CD4-positive, alpha-beta T cell treated with Interleukin-10 for 1 hour (primary cell): Measurements from ENCODE around the gene KIF1A.
"Not testable (repeated sequence)": the region's sequence is repeated elsewhere in the genome, so short reads cannot be mapped to it uniquely, and the experiment has no call there.

Experiments
- DNase-seq: peaks from one replicate; pipeline ENCODE4 v3.0.0-alpha.2; 2020

Gene KIF1A

DNA sequence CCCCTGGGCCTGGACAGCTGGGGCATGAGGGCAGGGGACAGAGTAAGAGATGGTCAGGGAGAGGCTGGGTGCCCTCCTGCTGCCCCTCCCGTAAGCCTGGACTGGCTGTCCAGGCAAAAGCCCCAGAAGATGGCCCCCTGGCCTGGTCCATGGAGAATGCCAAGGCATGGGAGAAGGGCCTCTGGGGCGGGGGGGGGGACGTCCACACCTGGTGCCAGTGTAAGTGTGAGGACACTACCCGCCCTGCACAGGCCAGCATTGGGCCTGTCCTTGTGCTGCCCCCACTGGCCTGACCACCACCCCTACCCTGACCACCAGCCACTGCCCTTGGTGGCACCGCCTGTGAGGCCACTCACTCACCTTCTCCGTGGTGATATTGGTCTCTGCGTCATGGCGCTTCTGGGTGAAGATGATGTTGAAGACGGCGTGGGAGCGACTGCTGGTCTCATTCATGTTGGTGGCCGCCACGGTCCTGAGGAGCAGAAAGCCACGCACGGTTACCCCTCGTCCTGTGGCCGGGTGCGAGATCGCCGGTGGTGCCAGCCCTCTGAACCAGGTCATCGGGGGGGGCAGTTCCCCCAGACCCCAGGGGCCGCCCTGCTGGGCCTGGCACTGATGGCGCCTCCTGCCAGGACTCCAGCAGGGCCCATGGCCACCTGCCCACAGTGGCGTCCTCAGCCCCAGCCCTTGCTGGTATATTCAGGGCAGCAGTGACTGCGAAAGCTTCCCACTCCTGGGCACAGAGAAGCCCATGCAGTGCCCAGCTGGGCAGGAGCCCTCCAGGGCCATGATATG is 35.2 kb downstream of the KIF1A start:
- no peak for DNase-seq

DNA sequence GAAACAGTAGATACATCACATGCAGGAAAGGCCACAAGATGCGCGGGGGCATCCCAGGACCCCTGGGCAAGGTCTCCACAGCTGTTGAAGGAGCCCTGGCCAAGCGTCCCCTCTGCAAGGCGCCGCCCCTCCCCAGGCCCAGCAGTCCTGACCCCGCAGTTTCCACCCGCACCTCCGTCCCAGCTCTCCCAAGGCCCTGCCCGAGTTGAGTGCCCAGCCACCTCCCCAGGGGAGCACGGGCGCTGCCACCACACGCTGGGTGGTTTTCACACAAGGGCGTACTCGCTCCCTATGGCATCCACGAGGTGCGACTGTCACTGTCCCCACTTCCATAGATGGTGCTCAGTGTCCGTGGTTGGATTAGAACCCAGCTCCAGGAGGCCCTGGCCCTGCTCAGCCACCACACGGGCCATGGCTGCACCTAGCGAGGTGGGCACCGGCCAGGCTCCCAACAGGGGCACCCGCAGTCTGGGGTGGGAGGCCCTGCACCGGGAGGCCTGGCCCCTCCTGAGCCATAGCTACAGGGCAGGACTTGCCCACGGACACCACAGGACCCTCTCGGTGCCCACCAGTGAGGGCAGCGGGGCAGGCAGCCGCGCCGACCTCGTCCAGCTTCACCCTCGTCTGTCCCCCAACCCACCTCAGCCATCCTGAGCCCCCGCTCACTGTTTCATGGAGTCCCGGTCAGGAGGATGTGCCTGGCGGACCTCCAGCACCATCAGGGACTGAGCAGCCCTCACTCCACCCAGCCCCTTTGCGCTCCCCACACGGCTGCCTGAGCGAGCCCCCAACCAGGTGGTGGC is 36.0 kb downstream of the KIF1A start:
- DNase-seq, result no peak

DNA sequence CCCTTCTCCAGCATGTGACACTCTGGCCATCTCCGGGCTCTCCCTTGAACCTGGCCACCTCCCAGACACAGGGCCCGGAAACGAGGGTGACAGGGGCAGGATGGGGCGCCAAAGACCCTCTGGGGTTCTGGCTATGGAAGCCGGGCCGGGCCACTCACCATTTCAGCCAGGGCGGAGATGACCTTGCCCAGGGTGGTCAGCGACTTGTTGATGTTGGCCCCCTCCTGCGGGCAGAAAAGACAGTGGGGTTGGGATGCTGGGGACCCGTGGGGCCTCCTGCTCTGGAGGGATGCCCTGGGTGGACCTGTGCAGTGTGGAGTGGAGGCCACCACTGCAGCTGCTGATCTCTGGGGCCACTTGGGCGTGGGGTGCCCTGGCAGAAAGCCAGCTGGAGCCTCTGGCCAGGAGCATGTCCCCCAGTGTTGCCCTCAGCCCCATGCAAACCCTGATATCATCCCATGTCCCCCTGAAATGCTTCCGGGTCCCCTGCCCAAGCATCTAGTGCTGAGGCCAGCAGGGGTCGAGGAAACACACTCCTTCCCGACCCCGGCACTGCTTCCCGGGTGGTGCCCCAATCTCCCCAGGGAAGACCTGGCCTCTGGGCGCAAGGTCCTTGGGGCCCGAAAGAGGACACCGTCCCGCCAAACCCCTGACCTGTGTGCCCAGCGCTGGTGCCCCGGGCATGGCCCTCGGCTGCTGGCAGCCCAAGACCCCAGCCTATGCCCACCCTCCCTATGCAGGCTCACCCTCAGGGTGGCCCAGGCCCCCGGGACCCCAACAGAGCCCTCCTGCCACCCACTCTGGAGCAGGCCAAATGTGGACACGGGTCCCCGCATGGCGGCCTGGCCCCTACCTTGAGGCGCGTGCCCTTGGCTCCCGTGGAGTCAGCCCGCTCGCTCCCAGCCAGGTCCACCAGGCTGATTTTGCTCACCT is 36.9 kb downstream of the KIF1A start:
- DNase-seq, result no peak

DNA sequence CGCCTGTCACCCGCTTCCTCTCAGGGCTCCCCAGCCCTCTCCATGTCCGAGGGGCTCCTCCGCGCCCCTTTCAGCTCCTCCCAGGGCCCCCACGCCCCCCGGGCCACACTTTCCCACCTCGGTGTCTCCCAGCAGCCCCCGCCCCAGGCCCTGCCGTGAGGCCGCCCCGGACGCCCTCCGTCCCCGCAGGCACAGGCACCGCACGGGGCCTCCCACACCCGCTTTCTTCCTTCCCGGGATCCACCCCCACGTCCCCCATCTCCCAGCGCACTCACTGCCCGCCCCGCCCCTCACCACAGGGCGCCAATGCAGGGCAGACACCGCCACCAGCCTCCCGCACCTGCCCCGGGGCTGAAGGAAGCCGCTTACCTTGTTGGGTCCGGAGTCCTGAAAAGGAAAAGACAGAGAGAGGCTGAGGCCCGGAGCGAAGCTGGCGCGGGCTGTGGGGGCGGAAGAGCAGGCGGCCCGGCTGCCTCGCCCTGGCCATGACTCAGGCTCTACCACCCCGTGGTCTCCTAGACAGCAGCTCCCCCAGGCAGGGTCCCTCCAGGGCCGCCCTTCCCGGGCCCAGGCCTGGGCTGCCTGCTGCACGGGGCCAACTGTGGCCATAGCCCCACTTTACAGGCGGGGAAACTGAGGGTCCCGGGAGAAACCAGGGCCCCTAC is 37.7 kb downstream of the KIF1A start:
- no peak for DNase-seq

DNA sequence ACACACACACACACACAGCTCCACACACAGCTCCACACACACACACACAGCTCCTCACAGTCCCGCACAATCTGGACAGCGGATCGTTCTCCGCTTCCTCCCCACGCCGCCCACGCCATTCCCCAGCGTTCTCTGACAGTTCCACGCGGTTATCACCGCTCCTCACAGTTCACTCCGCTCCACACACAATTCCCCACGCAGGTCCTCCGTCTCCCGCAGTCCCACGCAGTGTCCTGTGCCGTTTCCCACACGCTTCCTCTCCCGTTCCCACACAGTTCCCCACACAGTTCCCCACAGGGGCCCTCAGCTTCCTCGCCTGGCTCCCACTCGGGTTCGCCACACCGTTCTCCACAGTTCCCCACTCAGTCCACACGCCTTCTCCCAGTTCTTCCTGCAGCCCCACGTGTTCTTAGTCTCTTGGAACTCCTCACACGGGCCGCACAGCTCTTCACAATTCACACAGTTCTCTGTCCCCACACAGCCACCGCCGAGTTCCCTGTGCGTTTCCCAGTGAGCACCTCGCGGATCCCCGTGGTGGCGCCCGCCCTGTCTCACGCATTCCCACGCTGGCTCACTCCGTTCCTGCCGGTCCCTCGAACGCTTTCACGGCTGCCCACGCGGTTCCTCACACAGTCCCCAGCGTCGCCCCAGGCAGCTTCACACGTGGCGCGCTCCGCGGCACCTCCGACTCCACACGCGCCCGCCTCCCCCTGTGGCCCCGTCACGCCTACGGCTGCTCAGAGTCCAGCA is 38.4 kb downstream of the KIF1A start:
- DNase-seq, result no peak

DNA sequence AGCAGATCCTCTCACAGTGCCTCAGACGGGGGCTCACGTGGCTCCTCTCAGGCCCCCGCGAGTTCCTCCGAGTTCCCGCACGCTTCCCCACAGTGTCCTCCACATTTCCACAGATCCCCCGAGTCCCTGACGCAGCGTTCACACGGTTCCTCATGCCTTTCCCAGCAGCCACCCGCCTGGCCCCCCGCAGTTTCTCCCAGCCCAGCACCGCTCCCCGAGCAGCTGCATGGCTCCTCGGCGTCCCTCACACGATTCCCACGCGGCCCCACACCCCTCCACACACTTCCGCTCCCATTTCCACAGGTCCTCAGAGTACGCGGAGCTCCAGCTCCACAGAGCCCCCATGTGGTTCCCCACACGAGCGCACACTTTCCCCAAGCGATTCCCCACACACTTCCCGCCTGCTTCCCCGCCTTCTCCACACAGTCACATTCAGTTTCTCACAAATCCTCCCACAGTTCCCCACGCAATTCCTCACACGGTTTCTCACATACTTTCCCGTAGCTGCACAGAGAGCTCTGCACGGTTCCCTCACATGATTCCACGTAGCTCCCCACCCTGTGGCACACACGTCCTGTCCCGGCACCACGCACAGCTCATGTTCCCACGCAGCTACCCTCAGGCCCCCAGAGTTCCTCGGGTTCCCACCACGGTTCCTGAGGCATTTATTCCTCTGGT is 39.9 kb downstream of the KIF1A start:
- no peak for DNase-seq

DNA sequence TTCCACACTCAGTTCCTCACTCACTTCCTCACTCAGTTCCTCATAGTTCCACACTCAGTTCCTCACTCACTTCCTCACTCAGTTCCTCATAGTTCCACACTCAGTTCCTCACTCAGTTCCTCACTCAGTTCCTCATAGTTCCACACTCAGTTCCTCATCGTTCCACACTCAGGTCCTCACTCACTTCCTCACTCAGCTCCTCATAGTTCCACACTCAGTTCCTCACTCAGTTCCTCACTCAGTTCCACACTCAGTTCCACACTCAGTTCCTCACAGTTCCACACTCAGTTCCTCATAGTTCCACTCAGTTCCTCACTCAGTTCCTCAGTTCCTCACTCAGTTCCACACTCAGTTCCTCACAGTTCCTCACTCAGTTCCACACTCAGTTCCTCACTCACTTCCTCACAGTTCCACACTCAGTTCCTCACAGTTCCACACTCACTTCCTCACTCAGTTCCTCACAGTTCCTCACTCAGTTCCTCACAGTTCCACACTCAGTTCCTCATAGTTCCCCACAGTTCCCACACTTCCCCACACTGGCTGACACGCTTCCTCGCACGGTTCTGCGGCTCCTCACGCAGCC is 40.7 kb downstream of the KIF1A start:
- DNase-seq, result not testable (repeated sequence)

DNA sequence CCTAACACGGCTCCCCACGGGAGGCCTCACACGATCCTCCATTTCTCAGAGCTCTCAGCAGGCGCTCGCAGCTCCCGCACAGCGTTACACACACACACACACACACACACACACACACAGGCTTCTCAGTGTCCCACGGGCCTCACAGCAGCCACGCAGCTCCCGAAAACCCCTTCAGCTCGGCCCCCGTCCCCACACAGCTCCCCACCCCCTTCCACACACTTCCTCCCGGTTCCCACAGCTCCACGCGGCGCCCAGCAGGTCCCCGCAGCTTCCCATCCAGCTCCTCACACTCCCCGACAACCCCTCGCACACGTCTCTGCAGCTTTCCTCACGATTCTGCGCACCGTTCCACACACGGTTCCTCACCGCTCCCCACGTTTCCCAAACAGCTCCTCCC is 41.6 kb downstream of the KIF1A start:
- DNase-seq, result no peak

DNA sequence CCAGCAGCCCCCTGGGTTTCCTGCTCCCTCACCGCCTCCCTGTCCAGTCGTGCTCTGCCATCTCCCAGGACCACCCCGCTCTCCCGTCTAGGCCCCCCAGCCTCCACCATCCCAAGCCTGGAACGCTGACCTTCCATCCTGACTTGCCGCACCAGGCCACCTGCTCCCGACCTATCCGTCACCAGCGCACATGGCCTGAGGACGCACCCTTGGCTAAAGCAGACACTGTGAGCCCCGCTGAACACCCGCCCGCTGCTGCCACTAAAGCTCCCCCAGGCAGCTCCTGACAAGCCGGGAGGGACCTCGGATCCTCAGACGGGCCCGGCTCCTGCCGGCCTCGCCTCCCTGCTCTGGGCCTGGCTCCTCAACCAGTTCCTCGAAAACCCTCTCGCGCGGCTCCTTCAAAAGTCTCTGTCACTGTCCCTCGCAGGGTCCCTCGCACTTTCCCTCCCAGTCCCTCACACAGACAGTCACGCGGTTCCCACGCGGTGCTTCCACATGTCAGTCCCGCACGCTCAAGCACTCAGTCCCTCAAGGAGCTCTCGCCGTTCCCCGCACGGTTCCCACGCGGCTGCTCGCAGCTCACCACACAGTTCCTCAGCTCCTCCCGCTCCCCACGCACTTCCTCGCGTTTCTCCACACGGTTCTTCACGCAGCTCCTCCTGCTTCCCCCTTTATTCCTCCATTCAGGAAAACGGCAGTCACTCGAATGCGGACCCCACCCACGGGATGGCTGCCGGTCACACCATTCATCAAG is 42.4 kb downstream of the KIF1A start:
- no peak for DNase-seq

DNA sequence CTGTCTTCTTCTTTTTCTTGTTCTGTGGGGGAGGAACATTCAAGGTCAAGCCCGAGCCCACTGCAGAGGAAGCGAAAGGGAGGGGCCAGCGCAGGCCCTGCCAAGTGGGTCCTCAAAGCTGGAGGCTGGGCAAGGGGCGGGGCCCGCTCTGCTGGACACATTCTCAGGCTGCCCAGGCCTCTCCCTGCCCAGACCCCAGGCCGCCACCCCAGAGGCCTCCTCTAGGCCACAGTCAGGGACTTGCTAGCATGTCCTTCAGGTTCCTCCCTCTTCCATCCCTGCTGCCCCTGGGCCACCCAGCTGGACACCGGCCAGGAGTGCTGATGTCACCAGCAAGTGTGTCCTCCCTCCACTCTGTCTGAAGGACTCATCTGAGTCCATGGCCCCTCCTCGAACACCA is 44.1 kb downstream of the KIF1A start:
- no peak for DNase-seq

DNA sequence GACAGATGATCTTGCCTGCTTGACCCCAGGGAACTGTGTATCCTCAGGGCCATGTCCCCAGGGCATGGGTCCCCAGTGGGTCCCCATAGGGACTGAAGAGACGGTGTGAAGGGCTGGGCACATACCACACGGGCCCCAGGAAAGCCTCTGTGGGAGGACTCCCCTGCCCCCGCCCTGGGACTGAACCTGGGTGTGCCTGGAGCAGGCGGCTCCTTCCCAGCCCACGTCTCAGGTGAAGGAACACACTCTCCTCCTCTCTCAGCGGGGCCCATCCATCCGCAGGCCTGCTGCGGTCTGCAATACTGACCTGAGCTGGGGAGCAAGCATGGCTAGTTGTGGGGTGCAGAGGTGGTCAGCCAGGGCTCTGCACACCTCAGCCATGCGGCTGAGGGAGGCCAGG is 45.2 kb downstream of the KIF1A start:
- no peak for DNase-seq

DNA sequence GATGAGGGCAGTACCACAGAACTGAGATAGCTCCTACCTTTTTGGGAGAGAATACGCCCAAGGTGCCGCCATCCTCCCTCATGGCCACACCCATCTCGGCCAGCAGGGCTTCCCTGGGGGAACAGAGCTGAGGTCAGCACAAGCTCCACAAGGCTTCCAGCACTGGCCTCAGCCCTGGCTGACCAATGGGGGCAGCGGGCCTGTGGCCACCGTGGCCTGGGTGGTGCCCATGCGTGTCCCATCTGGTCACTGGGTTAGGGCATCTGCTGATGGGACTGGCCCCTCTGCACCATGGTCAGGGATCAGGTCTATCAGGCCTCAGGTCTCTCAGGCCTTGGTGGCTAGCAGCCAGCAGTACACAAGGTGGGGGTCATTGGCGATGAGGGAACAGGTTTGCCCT is 50.9 kb downstream of the KIF1A start:
- no peak for DNase-seq

DNA sequence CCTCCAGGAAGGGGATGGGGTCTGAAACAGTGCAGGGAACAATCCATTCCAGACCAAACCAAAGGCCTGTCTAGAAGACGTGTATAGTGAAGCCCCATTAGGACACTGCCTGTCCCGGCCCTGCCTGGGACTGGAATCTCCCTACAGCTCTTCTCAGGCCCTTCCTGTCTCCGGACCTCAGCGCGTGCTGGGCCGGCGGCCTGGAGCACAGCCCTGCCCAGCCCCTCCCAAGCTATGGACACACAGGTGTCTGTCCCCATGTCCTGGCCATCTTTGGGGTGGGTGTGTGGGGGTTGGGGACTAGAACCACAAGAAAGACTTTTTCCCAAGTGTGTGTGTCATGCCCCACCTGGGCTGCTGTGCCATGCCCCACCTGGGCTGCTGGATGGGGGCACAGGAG is 51.8 kb downstream of the KIF1A start:
- DNase-seq, result no peak

DNA sequence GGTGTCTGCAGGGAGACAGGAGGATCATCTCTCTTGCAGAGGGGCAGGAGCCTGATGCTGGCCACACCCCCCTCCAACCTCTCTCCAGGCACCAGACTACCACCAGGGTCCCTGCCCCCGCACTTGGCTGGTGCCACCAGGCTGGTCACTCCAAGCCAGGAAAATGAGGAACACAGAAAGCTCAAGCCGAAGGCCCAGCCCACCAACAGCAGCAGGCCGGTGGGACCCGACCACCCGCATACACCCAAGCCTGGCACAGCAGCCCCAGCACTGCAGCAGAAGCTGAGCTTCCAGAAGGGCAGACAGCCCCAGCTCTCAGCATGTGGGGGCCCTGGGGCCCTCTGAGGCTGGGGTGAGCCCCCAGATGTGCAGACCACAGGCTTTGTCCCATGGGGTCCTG is 52.7 kb downstream of the KIF1A start:
- no peak for DNase-seq

DNA sequence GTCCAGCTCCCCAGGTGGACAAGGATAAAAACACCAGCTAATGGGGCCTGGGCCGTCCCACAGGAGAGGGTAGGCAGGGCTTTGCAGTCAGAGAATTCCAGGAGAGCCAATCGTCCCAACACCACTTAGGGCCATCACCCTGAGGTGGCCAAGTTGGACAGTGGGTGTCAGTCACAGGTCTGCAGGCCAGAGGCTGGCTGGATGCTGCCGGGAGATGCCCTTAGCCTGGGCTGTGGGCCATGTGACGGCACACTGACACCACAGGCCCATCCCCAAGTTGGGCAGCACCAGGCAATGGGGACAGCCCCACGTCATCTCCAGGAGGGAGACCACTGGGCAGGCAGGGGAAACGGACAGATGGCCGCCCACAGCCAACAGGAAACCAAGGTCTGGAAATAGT is 53.9 kb downstream of the KIF1A start:
- DNase-seq, result no peak

DNA sequence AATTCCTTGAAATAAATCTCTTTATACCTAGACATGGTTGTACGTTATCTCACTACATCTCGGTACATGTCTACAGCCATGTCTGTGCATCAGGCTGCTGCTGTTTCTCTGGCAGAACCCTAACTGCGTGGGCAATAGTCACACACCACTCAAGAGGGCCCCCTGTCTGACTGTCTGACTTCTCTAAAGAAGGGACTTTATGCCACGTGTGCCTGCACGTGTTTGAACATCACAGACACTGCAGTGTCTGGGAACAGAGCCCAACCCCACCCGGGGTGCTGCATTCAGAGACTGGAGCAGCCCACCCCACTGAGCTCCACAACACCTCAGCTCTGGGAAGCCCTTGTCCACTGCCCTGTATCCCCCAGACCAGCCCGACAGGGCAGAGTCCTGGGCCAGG is 55.0 kb downstream of the KIF1A start:
- no peak for DNase-seq

DNA sequence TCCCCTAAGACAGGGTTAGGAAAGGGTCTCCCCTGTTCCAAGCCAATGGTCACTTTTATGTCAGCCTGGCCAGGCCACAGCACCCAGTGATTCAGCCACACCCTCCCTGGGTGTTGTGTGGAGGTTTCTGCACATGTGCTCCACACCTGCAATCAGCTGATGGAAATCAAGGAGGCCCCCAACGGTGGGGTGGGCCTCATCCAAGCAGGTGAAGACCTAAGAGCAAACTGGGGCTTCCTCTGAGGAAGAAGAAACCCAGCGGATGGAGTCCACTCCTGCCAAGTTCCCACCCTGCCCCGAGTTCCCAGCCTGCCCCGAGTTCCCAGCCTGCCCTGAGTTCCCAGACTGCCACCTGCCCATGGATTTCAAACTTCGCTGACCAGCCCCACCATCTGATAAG is 55.4 kb downstream of the KIF1A start:
- DNase-seq, result no peak

DNA sequence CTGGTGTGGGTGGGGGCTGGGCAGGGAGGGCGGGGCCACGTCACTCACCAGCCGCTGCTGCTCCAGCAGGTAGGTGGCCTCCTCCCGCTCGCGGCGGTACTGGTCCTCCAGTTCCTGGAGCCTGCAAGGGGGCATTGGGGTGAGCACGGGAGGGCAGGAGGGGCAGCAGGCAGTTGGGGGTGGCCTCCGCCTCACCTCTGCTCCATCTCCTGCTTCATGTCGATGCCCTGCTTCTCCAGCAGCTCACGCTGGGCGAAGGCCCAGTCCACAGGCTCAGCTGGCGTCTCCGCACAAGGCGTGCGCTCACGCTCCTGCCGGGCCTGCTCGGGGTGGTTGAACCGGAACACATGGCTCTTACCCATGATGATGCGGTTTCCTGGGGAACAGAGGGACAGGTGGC is 57.0 kb downstream of the KIF1A start:
- DNase-seq, result no peak

DNA sequence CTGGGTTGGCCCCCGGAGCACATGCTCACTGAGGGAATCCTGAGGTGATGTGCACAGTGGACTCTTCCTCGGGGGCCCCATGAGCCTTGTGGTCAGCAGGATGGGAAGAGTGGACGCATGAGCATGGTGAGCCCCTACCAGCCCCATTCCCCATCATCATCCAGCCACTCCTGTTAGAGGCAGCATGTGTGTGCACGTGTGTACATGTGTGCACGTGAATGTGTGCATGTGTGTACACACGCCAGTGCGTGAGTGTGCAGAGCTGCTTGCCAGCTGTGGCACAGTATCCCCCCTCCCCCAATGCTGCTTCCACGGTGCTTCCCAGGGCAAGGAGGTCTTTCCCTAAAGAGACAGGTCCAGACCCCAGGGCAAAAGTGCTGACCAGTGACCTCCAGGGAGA is 57.8 kb downstream of the KIF1A start:
- DNase-seq, result no peak

DNA sequence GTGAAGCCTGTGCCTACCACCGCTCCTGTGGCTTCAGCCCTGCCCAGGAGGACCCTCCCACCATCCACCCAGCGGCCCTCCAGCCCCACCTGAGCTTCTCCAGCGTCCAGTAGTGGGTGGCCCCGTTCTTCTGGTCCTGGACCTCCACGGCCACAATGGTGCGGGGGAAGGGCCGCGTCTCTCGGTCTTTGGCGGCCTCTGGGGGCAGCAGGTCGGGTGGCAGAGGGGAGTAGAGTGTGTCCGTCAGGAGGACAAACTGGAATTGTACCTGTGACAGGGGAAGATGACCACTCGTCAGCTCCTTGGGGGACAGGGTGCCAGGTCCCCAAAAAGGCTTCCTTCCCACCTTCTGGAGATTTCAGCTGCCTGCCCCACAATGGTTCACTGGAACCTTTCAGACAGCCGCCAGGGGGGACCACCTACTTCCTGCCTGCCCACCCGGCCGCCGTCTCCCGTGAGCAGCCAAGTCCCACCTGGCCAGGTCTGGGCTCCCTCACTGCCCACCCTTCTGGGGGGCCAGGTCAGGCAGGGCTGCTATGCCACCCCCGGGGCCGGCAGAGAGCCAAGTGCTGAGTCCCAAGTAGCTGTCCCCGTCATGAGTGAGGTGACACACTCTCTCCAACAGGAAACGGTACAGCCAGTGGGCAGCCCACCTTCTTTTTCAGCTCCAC is 59.3 kb downstream of the KIF1A start:
- DNase-seq, result no peak
